Breast epithelium (tissue), 4 donors: Measurements from ENCODE around the gene PIGR. TPM values are rescaled to one million over a fixed set of nuclear protein-coding genes. Genes with fewer than 3 reads are reported as not detected.
A peak's percentile ranks its signal among the peaks of the same experiment; 100 is the strongest.

Experiments
- DNase-seq, 2 donors: peaks; one replicate each; pipeline ENCODE4 v3.0.0-alpha.2; 2019; ENCODE audit warnings: low spot score in 2 of 2
- H3K27ac ChIP-seq, 2 donors: fragments of 200-600 bp; sonication (generic) in 1 of 2; one replicate each; pipeline ENCODE4 v1.5.1; 2016 to 2019; ENCODE audit warnings: mild to moderate bottlenecking in 1 of 2
- H3K27me3 ChIP-seq, 2 donors: fragments of 200-600 bp; sonication (generic) in 1 of 2; one replicate each; pipeline versions ENCODE4 v1.5.1 to v1.6.0; 2017 to 2019; ENCODE audit warnings: control low read depth in 1 of 2, mild to moderate bottlenecking in 1 of 2
- H3K36me3 ChIP-seq: fragments of 200-600 bp; one replicate; pipeline ENCODE4 v1.5.1; 2019
- H3K4me1 ChIP-seq, 2 donors: fragments of 200-600 bp; sonication (generic); one replicate each; pipeline ENCODE4 v1.5.1; 2016 to 2019; ENCODE audit warnings: control low read depth in 1 of 2
- H3K4me3 ChIP-seq, 3 donors: fragments of 200-600 bp; sonication (generic); 1 replicate in 2 of 3; 2 replicates in 1 of 3; pipeline ENCODE4 v1.5.1; 2016 to 2019; ENCODE audit warnings: mild to moderate bottlenecking in 3 of 3, moderate library complexity in 2 of 3
- H3K9me3 ChIP-seq, 2 donors: fragments of 200-600 bp; sonication (generic) in 1 of 2; one replicate each; pipeline ENCODE4 v1.5.1; 2016 to 2019; ENCODE audit warnings: control low read depth in 1 of 2
- POLR2A ChIP-seq: fragments of 450-650 bp; IDR thresholded peaks from one replicate; pipeline ENCODE4 v1.6.1; 2016; ENCODE audit warnings: antibody characterized with exemption, mild to moderate bottlenecking, moderate library complexity
- POLR2AphosphoS5 ChIP-seq, 3 donors: sonication (generic); formaldehyde crosslinking; IDR thresholded peaks; one replicate each; pipeline ENCODE4 v1.6.1; 2017; ENCODE audit warnings: antibody characterized with exemption in 3 of 3
- intact Hi-C: fragments of 100-400 bp; cut with DNase I; formaldehyde crosslinking; loops from one replicate; pipeline ENCODE4 v1.15.1; 2023; ENCODE audit warnings: low total_unique reads
- total RNA-seq, 3 donors: library from RNA; depleted of rRNA; stranded (reverse); fragments of >200 nt; gene quantifications; one replicate each; pipeline ENCODE4 v1.1.0, GENCODE V29; 2016
- TF ChIP-seq, protein P1 (sequence below), 3 donors: fragments of 450-650 bp; IDR thresholded peaks; one replicate each; pipeline ENCODE4 v1.5.1; 2016 to 2017; ENCODE audit warnings: antibody characterized with exemption in 3 of 3, mild to moderate bottlenecking in 3 of 3, moderate library complexity in 3 of 3

The PIGR gene
- 100 to 1,000 TPM in 2 of 3 donors, under 1 TPM in 1; 0.16 to 205 (median 123) TPM for total RNA-seq

- no peak for DNase-seq
- intact Hi-C loops = no loop called here
- Histone ChIP-seq H3K4me1 (no peaks in the 10 kb centered on the region), H3K27ac (peak within 1 kb of the TSS; percentile 64 to 78), H3K36me3 (no peaks in the 10 kb centered on the region), H3K4me3 (peak within 1 kb of the TSS in 2 of 3 donors; percentile 35 to 41), H3K9me3 (no peaks in the 10 kb centered on the region), H3K27me3 (no peaks in the 10 kb centered on the region)
- TF ChIP-seq POLR2A (no peak), POLR2AphosphoS5 (IDR thresholded peaks at IDR 0.05) (no peak)
- TF ChIP-seq, protein P1, sequence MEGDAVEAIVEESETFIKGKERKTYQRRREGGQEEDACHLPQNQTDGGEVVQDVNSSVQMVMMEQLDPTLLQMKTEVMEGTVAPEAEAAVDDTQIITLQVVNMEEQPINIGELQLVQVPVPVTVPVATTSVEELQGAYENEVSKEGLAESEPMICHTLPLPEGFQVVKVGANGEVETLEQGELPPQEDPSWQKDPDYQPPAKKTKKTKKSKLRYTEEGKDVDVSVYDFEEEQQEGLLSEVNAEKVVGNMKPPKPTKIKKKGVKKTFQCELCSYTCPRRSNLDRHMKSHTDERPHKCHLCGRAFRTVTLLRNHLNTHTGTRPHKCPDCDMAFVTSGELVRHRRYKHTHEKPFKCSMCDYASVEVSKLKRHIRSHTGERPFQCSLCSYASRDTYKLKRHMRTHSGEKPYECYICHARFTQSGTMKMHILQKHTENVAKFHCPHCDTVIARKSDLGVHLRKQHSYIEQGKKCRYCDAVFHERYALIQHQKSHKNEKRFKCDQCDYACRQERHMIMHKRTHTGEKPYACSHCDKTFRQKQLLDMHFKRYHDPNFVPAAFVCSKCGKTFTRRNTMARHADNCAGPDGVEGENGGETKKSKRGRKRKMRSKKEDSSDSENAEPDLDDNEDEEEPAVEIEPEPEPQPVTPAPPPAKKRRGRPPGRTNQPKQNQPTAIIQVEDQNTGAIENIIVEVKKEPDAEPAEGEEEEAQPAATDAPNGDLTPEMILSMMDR (IDR thresholded peaks at IDR 0.05) = no peak
Observed at GRCh38 chr1:206946261-206946660, at the start of gene PIGR. TSS of gene PIGR (minus strand) at chr1:206946466. CDS start at chr1:206940531, 5,935 bp downstream.

DNA sequence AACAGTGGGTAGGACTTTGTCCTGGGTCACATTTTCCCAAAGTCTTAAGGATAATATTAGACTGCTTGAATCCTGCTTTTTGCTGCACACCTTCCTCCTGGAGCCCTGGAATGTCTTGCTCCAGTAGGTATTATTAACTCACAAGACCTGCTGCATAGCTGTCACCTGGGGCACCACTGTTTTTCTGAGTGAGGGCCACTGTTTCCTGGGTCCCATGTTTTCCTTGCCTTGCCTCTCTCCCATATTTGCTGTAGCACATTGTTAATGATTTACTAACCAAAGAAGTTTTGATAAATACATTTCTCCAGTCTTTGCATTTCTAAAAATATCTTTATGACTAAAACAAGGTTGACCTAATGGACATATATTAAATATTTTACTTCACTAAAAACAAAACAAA, 46.5 kb upstream of the PIGR start:
- Histone ChIP-seq H3K4me3 (no peak overlapping the region), H3K27ac (no peak overlapping the region), H3K9me3 (no peaks in the 10 kb centered on the region), H3K36me3 (no peaks in the 10 kb centered on the region), H3K4me1 (no peaks in the 10 kb centered on the region), H3K27me3 (no peaks in the 10 kb centered on the region)
- DNase-seq = no peak
- intact Hi-C loops = no loop called here
- TF ChIP-seq, protein P1 (IDR thresholded peaks at IDR 0.05) = no peak
- no peak for TF ChIP-seq POLR2AphosphoS5 (IDR thresholded peaks at IDR 0.05)
- no peak for TF ChIP-seq POLR2A

GRCh38 chr1:206987873-206988272, 41.6 kb upstream of the PIGR start:
- intact Hi-C loops = no loop called here
- Histone ChIP-seq H3K4me1 (no peaks in the 10 kb centered on the region), H3K9me3 (no peaks in the 10 kb centered on the region), H3K27me3 (no peaks in the 10 kb centered on the region), H3K36me3 (no peaks in the 10 kb centered on the region), H3K27ac (no peak overlapping the region), H3K4me3 (no peak overlapping the region)
- no peak for TF ChIP-seq POLR2AphosphoS5 (IDR thresholded peaks at IDR 0.05)
- no peak for TF ChIP-seq POLR2A
- no peak for DNase-seq

DNA sequence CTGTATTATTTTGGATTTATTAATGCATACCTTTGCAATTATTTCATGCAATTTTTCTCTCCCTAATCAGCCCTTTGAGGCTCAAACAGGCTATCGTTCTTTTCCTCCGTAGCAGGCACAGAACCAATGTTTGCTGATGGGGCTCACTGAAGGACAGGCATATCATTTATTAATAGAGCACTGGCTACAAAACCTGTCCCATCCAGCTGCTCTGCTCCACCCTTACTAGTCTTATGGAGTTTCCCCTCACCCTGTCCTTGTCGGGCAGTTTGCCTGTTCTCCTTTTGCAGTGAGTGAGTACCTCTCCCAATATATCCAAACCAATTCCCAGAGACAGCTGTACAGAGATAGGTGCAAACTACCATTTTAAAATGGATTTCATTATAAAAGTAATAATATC, 40.6 kb upstream of the PIGR start:
- no peaks in the 10 kb centered on the region for H3K9me3 ChIP-seq
- TF ChIP-seq, protein P1 (IDR thresholded peaks at IDR 0.05) = no peak
- TF ChIP-seq POLR2A (no peak), POLR2AphosphoS5 (IDR thresholded peaks at IDR 0.05) (no peak)
- no peaks in the 10 kb centered on the region for H3K36me3 ChIP-seq
- H3K4me3 ChIP-seq = no peak overlapping the region
- no peak for DNase-seq
- intact Hi-C loops = no loop called here
- no peak overlapping the region for H3K27ac ChIP-seq
- H3K27me3 ChIP-seq = no peaks in the 10 kb centered on the region
- H3K4me1 ChIP-seq = no peaks in the 10 kb centered on the region

- Histone ChIP-seq H3K4me3 (no peak overlapping the region), H3K9me3 (no peaks in the 10 kb centered on the region), H3K27me3 (no peaks in the 10 kb centered on the region), H3K4me1 (no peaks in the 10 kb centered on the region), H3K36me3 (no peaks in the 10 kb centered on the region), H3K27ac (no peak overlapping the region)
- intact Hi-C loops = no loop called here
- no peak for DNase-seq
- no peak for TF ChIP-seq POLR2A
- no peak for TF ChIP-seq POLR2AphosphoS5 (IDR thresholded peaks at IDR 0.05)
Observed at GRCh38 chr1:206986402-206986801, 40.1 kb upstream of the PIGR start.

GRCh38 chr1:206985162-206985749, 39.0 kb upstream of the PIGR start:
- DNase-seq = no peak
- Histone ChIP-seq H3K4me3 (no peak overlapping the region), H3K27me3 (no peaks in the 10 kb centered on the region), H3K4me1 (no peaks in the 10 kb centered on the region), H3K27ac (no peak overlapping the region), H3K36me3 (no peaks in the 10 kb centered on the region), H3K9me3 (no peaks in the 10 kb centered on the region)
- intact Hi-C loops = no loop called here
- TF ChIP-seq, protein P1 (IDR thresholded peaks at IDR 0.05) = no peak
- TF ChIP-seq POLR2A (no peak), POLR2AphosphoS5 (IDR thresholded peaks at IDR 0.05) (no peak)
